Activated T-cell treated with anti-CD3 and anti-CD28 coated beads for 48 hours (primary cell): ENCODE data around the gene FLNA.
"Not testable (repeated sequence)": the region's sequence is repeated elsewhere in the genome, so short reads cannot be mapped to it uniquely, and the experiment has no call there.

Source experiments
- DNase-seq: peaks from one replicate; pipeline ENCODE4 v3.0.0-alpha.2; 2020; ENCODE audit warnings: low read depth

Gene FLNA

GRCh38 chrX:154343063-154343462 is 31.4 kb downstream of the FLNA start:
- not testable (repeated sequence) for DNase-seq

- DNase-seq: not testable (repeated sequence)
Observed at GRCh38 chrX:154341399-154342298, 32.8 kb downstream of the FLNA start.

GRCh38 chrX:154334496-154334895 is 39.9 kb downstream of the FLNA start:
- peak; percentile 33 for DNase-seq

- no peak for DNase-seq
Observed at GRCh38 chrX:154333837-154334271, 40.6 kb downstream of the FLNA start.

GRCh38 chrX:154333116-154333515 is 41.3 kb downstream of the FLNA start:
- no peak for DNase-seq

GRCh38 chrX:154332561-154332960 is 41.9 kb downstream of the FLNA start:
- DNase-seq: no peak

GRCh38 chrX:154329294-154329693 is 45.1 kb downstream of the FLNA start:
- no peak for DNase-seq

- no peak for DNase-seq
Observed at GRCh38 chrX:154328646-154329045, 45.8 kb downstream of the FLNA start.

GRCh38 chrX:154327038-154327820 is 47.2 kb downstream of the FLNA start:
- DNase-seq: no peak

- DNase-seq: no peak
Observed at GRCh38 chrX:154325541-154325940, 48.9 kb downstream of the FLNA start.

GRCh38 chrX:154323537-154323936 is 50.9 kb downstream of the FLNA start:
- no peak for DNase-seq

GRCh38 chrX:154322890-154323289 is 51.5 kb downstream of the FLNA start:
- no peak for DNase-seq

GRCh38 chrX:154321594-154321993 is 52.8 kb downstream of the FLNA start:
- DNase-seq: no peak

GRCh38 chrX:154321152-154321551 is 53.3 kb downstream of the FLNA start:
- no peak for DNase-seq

- no peak for DNase-seq
Observed at GRCh38 chrX:154320406-154320805, 54.0 kb downstream of the FLNA start.

- DNase-seq: no peak
Observed at GRCh38 chrX:154317391-154317995, 56.9 kb downstream of the FLNA start.

GRCh38 chrX:154315416-154315815 is 59.0 kb downstream of the FLNA start:
- no peak for DNase-seq

GRCh38 chrX:154313147-154313546 is 61.3 kb downstream of the FLNA start:
- DNase-seq: no peak

- DNase-seq: no peak
Observed at GRCh38 chrX:154312116-154312515, 62.3 kb downstream of the FLNA start.

GRCh38 chrX:154310616-154311536 is 63.6 kb downstream of the FLNA start:
- DNase-seq: no peak

GRCh38 chrX:154309041-154309775 is 65.2 kb downstream of the FLNA start:
- no peak for DNase-seq
